Endometrium (tissue), 2 donors: ENCODE results near the gene PI4KB.

Experiments used
- FAIRE-seq: peaks from 2 replicates; lab custom pipeline; 2012; peaks lifted over from hg19 to GRCh38; lab: Jason Lieb, UNC
- donor health status: control.
- donor health status: control.

Gene PI4KB

GRCh38 chr1:151311589-151312331 lies 15.5 kb downstream of the PI4KB start:
- FAIRE-seq = no peak

GRCh38 chr1:151311011-151311410 lies 16.2 kb downstream of the PI4KB start:
- FAIRE-seq = no peak

- FAIRE-seq = no peak
Measured at GRCh38 chr1:151309811-151310323, 17.3 kb downstream of the PI4KB start.

- FAIRE-seq = no peak
Measured at GRCh38 chr1:151294742-151295462, 32.3 kb downstream of the PI4KB start.

- FAIRE-seq = no peak
Measured at GRCh38 chr1:151293093-151293492, 34.1 kb downstream of the PI4KB start.

GRCh38 chr1:151292207-151293030 lies 34.8 kb downstream of the PI4KB start:
- FAIRE-seq = no peak

GRCh38 chr1:151290709-151291303 lies 36.4 kb downstream of the PI4KB start:
- FAIRE-seq = no peak

GRCh38 chr1:151289991-151290708 lies 37.1 kb downstream of the PI4KB start:
- FAIRE-seq = no peak

- FAIRE-seq = no peak
Measured at GRCh38 chr1:151289080-151289935, 37.9 kb downstream of the PI4KB start.

GRCh38 chr1:151288502-151288901 lies 38.7 kb downstream of the PI4KB start:
- no peak for FAIRE-seq

GRCh38 chr1:151287767-151288500 lies 39.3 kb downstream of the PI4KB start:
- no peak for FAIRE-seq

- FAIRE-seq = no peak
Measured at GRCh38 chr1:151287341-151287699, 39.9 kb downstream of the PI4KB start.

- FAIRE-seq = no peak
Measured at GRCh38 chr1:151286619-151287340, 40.4 kb downstream of the PI4KB start.

- FAIRE-seq = no peak
Measured at GRCh38 chr1:151284013-151284577, 43.1 kb downstream of the PI4KB start.

GRCh38 chr1:151282883-151283725 lies 44.1 kb downstream of the PI4KB start:
- no peak for FAIRE-seq

GRCh38 chr1:151281969-151282882 lies 45.0 kb downstream of the PI4KB start, which contains the start of gene ZNF687:
ZNF687 (plus strand) TSS chr1:151282299; CDS start chr1:151286292, 3,993 bp downstream.
- peak; percentile 98 for FAIRE-seq
